Stimulated activated CD4-positive, alpha-beta T cell treated with anti-CD3 and anti-CD28 coated beads, Interleukin-1b, Interleukin-23, amount 100 ng/mL, for 48 hours (primary cell): ENCODE measurements around the gene STOML1.
A peak's percentile ranks its signal among the peaks of the same experiment; 100 is the strongest.

Source experiments
- DNase-seq: peaks from one replicate; pipeline ENCODE4 v3.0.0-alpha.2; 2020

The STOML1 gene, protein sequence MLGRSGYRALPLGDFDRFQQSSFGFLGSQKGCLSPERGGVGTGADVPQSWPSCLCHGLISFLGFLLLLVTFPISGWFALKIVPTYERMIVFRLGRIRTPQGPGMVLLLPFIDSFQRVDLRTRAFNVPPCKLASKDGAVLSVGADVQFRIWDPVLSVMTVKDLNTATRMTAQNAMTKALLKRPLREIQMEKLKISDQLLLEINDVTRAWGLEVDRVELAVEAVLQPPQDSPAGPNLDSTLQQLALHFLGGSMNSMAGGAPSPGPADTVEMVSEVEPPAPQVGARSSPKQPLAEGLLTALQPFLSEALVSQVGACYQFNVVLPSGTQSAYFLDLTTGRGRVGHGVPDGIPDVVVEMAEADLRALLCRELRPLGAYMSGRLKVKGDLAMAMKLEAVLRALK

DNA sequence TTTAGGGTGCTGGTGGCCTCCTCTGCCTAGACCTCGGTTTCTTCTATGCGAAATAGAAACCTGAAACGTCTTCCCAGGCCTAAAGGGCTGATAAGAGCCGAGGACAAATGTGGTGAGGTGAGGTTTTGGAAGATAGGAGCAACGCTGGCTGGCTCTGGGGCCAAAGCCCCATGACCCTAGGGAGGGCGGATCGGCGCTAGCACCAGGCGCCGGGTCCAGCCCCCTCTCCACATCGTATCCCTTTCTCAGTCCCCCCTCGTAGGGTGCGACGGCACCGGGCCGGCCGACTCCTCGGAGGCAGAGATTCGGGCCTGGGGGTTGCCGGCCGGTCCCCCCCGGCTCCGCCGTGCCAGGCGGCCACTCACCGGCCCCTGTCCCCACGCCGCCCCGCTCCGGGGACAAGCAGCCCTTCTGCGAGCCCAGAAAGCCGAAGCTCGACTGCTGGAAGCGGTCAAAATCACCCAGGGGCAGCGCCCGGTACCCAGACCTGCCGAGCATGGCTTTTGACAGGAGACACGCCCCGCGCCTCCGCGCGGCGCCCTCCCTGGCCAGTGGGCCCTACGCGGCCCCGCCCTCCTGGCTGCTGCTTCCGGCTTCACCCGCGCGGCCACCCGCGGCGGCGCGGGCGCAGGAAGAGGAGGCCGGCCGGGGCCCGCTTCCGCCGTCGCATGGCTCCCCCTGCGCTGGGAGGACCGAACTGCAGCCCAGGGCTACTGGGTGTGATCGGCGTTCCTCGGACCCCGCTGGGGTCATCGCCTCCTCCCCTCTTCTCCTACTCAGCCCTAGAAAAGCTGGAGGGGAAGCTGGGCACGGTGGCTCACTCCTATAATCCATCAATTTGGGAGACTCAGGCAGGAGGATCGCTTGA lies at the start of gene STOML1:
Gene STOML1, minus strand, starts transcription at position 570 of the 868 bp plus-strand sequence. Its CDS starts 72 bp downstream, at position 498.
- peak; percentile 93 for DNase-seq

GRCh38 chr15:74041311-74041756 lies 49.2 kb upstream of the STOML1 start:
- no peak for DNase-seq

DNA sequence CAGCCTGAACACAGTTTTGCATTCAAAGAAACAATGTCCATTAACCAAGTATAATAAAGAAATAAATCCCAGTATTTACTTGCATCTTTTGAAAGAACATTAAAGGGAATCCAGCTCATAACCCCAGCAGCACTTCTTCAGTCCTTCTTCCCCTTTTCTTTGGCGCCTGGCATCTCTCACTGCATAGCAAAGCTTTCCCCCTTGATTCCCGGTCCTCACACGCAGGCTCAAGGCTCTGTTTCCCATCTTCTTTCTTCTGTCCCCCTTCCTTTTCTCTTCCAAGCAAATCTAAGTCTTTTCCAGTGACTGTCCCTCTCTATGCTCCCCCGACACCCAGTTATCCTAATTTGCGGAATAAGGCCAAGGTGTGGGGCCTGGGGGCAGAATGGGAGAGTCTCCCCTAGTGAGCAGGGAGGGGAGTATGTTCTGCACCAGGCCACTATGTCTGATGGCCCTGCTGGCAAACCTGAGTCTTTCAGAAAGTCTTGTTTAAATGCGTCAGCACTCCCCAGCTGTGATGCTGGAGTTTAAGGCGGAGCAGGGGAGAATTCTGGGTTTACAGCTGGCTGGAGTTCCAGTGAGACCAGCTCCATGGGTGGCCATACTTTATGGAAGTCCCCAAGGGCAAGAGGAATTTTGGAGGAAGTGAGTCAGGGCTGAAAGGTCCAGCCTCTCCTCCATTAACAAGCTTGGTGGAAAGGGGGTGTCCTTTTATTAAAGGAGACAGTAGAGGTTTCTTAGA lies 48.2 kb upstream of the STOML1 start:
- DNase-seq: no peak

- no peak for DNase-seq
Measured at GRCh38 chr15:74039656-74040010, 47.5 kb upstream of the STOML1 start.

- no peak for DNase-seq
Measured at GRCh38 chr15:74038707-74039655, 46.9 kb upstream of the STOML1 start.

DNA sequence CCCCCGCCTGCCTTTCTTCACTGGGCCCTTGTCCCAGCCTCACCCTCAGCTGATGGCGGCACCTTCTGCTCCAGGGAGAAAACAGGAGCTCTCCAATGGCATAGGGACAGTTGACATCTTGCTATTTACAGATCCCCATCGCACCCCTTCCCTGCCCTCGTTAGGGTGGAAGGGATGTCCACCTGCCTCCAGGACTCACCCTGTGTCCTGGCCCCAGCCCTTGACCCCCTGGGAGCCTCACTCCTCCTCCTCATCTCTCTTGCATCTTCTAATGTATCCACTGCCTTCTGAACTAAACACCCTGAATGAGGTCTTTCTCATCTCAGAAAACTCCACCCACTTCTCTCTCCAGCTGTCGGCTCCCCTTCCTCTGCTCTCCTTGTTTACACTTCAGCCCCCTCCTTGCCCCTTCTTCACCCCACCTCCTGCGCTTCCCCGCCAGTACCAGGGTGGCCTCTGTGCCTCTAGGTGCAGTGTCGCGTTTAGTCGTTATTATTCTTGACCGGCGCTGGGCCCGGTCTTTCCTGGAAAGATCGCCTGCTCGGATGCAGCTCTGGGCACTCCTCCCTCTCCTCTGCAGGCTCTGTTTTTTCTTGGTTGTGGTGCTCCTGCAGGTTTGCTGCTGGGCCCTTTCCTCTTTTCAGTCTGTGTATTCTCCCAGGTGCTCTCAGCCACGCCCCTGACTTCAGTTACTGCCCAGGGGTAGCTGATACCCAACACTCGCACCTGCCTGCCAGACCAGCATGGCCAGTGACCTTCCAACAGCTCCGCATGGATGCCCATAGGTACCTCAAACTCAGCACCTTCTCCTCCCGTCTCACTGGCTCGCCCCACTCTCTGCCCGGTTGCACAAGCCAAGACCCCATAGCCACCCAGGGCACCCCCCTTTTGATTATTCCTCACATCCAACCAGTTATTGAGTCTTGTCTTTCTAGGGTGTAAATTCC lies 45.3 kb upstream of the STOML1 start:
- DNase-seq: no peak

- DNase-seq: no peak
Measured at GRCh38 chr15:74036271-74037170, 44.4 kb upstream of the STOML1 start.

GRCh38 chr15:74035121-74036017 lies 43.3 kb upstream of the STOML1 start:
- no peak for DNase-seq

GRCh38 chr15:74034206-74034755 lies 42.2 kb upstream of the STOML1 start:
- DNase-seq: no peak

GRCh38 chr15:74032606-74033561 lies 40.8 kb upstream of the STOML1 start:
- DNase-seq: no peak

DNA sequence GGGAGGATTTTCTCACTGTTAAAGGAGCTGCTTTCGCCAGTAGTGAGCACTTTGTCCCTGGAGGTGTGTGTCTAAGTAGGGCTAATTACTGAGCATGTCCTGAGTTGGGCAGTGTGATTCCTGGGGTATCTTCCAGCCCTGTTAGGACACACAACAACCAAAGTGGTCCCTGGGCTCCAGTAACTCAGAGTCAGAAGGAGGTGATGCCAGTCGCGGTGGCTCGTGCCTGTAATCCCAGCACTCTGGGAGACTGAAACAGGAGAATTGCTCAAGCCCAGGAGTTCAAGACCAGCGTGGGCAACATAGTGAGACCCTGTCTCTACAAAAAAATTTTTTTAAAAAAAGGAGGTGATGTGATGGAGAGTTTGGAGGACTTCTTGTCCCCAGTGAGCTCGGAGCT lies 40.0 kb upstream of the STOML1 start:
- DNase-seq: no peak

DNA sequence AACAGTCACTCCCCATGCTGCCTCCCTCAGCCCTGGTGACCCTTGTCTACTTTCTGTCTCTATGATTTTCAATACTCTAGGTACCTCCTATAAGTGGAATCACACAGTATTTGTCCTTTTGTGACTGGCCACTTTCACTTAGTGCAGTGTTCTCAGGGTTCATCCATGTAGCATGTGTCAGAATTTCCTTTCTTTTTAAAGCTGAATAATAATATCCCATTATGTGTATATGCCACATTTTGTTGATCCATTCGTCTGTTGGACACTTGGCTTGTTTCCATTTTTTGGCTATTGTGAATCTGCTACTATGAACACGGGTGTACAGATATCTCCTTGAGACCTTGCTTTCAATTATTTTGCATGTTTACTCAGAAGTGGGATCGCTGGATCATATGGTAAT lies 36.6 kb upstream of the STOML1 start:
- no peak for DNase-seq

DNA sequence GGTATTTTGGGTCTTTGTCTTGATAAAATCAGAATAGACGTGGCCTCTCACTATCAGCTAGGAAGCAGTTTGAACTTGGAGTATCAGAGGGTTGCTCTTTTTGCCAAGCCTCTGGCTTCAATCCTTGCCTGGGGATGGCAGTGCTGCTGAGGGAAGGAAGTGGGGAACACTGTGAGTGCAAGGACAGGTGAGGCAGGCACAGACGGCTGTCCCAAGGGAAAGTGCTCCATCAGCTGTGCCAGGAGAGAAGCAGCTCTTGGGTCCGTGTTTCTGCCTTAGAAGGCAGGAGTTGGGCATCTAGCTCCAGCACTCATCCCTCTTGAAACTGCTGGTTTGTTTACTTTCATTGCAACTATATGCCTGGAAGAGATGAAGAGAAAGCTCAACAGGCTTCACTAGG lies 35.6 kb upstream of the STOML1 start:
- DNase-seq: no peak

- no peak for DNase-seq
Measured at GRCh38 chr15:74025436-74025835, 33.3 kb upstream of the STOML1 start.

GRCh38 chr15:74024687-74025086 lies 32.6 kb upstream of the STOML1 start:
- no peak for DNase-seq

GRCh38 chr15:74022706-74023470 lies 30.8 kb upstream of the STOML1 start:
- DNase-seq: no peak
